COLO829 (cell line): ENCODE measurements around the gene TOMT.

Source experiments
- DNase-seq: peaks from one replicate; pipeline ENCODE4 v3.0.0; 2012; ENCODE audit warnings: low spot score

TOMT gene, protein sequence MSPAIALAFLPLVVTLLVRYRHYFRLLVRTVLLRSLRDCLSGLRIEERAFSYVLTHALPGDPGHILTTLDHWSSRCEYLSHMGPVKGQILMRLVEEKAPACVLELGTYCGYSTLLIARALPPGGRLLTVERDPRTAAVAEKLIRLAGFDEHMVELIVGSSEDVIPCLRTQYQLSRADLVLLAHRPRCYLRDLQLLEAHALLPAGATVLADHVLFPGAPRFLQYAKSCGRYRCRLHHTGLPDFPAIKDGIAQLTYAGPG

DNA sequence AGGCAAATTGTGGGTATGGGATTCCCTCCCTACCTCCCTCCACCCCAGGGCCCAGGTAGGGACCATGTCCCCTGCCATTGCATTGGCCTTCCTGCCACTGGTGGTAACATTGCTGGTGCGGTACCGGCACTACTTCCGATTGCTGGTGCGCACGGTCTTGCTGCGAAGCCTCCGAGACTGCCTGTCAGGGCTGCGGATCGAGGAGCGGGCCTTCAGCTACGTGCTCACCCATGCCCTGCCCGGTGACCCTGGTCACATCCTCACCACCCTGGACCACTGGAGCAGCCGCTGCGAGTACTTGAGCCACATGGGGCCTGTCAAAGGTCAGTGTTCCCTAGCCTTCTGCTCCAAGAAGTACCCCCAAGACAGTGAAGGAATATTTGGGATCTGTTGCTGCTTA lies at the start of gene TOMT:
TOMT (plus strand) TSS at position 37 of the 400 bp plus-strand sequence; CDS start at position 65, 28 bp downstream.
- DNase-seq, result no peak

- DNase-seq, result no peak
Measured at GRCh38 chr11:72058416-72059034, 47.2 kb upstream of the TOMT start.

DNA sequence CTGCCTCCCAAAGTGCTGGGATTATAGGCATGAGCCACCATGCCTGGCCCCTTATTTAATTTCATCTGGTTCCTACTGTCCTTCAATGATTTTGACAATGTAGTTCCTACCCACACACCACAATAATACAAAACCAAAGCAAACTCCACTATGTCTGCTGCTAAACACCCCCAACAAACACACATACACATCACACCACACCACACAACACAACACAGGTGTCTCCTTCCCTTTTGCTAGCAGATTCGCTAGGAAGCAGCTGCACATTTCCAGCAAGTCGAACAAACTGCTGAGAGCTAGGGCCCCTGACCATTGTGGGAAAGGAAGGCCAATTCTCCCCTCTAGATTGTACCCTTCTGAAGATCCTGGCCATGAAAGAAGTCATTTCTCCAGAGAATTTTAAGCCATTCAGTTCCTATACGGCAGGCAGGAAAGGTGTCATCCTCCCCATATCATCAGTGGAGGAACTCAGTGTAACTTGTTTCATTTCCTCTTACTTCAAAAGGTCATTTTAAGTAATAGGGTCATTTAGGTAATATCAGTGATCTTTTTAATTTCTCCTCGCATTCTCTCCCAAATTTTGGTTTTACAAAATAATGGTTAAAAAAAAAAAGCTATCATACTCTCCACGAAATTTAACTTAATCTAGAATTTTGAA lies 43.9 kb upstream of the TOMT start:
- no peak for DNase-seq

GRCh38 chr11:72066855-72067254 lies 38.9 kb upstream of the TOMT start:
- DNase-seq, result no peak

GRCh38 chr11:72067266-72067665 lies 38.5 kb upstream of the TOMT start:
- DNase-seq, result no peak

DNA sequence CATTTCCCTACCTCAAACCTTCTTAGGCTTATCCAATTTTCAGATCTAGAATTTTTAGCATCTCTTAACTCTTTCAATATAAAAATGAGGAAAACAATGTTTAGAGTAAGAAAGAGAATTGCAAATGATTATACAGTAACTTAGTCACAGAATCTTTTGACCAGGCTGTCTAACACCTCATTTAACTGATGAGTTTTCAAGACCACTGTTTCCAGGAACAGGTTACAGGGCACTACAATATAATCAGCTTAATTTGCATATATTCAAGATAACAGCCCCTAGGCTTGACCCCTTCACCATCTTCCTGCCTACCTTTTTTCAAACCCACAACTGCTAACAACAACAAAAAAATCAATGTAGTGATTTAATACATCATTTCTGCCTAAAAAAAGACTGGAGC lies 38.0 kb upstream of the TOMT start:
- DNase-seq, result no peak

DNA sequence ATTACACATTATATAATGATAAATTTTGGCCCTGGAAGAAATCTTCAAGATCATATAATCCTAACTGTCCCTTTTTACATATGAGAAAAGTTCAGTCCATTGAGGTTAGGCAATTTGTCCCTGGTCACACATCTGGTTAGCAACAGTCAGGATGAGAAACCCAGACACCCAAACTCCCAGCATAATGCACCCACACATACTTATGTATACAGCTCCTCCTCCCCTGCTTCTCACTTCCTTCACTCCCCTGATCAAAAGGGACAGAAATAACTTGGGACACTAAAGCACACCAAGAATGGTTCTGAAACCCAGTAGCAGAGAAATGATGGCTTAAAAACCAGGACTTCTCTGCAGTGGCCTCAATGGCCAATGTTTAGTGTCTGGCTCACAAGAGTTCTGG lies 36.5 kb upstream of the TOMT start:
- DNase-seq, result no peak

DNA sequence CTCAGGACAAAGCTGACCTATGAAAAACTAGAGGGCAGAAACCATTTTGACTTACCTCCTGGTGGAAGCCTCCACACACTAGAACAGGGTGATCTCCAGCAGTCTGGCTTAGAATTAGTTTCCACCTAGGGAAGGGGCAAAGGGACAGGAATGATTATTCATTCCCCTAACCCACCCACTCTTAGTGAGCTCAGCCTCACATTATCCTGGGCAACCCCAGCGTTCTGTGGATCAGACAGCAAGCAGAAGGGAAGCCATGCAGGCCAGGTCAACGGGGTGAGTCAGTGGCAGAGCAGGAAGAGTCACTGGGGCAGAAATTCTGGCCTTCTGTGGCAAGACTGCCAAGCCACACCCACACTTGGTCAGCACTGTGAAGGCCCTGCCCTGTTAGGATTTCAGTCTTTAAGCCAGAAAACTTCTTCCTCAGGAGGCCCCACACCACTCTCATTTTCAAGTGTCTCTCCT lies 35.9 kb upstream of the TOMT start:
- peak; percentile 56 for DNase-seq

- DNase-seq, result no peak
Measured at GRCh38 chr11:72070491-72070890, 35.2 kb upstream of the TOMT start.

GRCh38 chr11:72072348-72072747 lies 33.4 kb upstream of the TOMT start:
- DNase-seq, result peak; percentile 57

DNA sequence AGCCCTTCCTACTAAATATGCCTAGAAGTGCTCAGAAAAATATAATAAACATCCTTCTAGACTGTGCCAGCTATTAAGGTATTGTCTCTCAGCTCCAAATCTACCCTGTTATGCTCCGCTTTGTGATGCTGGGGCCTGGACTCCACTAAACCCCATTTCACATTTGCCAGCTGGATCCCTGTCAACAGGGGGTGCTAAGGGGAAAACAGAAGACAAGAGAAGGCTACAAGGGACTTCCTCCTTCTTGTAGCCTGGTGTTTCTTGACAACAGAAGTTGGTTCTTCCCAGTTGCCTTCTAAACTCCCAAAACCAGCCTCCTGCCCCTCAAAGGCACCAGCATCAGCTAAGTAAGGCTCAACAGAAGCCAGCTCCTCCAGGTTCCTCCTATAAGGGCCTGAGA lies 30.6 kb upstream of the TOMT start:
- no peak for DNase-seq

DNA sequence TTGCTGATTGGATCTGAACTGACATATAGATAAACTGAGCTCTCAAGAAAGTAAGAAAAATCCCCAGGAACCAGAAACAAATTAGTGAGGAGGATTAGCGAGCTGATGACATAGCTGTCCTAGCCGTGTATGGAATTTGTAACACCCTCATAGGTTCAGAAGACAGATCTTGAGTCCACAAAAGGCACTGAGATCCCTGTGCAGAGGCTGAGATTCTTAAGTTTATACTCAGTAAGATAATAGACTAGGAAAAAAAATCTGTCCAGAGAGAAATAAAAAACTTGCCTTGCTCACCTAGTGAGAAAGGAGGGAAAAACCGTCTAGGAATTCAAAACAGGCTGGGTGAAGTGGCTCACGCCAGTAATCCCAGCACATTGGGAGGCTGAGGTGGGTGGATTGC lies 30.0 kb upstream of the TOMT start:
- no peak for DNase-seq

- no peak for DNase-seq
Measured at GRCh38 chr11:72078477-72078876, 27.2 kb upstream of the TOMT start.

DNA sequence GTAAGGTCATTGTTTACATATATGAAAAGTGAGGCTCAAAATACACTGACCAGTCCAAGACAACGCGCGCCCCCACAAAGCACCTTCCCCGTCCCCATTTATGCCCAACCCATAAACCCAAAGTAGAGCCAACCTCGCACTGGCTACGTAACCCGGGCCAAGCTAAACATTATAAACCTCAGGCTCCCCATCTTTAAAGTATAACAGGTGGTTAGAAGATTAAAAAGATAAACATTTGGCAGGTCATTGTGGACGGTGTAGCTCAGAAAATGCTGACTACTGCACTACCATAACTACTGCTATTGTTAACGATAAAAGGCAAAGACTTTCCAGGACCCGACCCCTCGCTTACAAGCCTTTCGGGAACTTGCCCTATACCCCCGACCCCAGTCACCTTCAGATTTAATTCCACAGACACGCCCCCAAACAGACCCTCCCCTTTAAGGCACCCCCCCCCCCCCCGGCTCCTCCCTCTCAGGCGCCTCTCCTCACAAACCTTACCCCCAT lies 25.9 kb upstream of the TOMT start:
- DNase-seq, result no peak

GRCh38 chr11:72080326-72081183 lies 25.2 kb upstream of the TOMT start, which contains the start of the genes LRRC51 and NUMA1:
TSS of gene LRRC51 (plus strand) at chr11:72080850. CDS start at chr11:72089084, 8,234 bp downstream.
TSS of gene NUMA1 (minus strand) at chr11:72080542. CDS start at chr11:72035943, 44,599 bp downstream.
- peak; percentile 90 for DNase-seq

- no peak for DNase-seq
Measured at GRCh38 chr11:72081184-72081644, 24.5 kb upstream of the TOMT start.

DNA sequence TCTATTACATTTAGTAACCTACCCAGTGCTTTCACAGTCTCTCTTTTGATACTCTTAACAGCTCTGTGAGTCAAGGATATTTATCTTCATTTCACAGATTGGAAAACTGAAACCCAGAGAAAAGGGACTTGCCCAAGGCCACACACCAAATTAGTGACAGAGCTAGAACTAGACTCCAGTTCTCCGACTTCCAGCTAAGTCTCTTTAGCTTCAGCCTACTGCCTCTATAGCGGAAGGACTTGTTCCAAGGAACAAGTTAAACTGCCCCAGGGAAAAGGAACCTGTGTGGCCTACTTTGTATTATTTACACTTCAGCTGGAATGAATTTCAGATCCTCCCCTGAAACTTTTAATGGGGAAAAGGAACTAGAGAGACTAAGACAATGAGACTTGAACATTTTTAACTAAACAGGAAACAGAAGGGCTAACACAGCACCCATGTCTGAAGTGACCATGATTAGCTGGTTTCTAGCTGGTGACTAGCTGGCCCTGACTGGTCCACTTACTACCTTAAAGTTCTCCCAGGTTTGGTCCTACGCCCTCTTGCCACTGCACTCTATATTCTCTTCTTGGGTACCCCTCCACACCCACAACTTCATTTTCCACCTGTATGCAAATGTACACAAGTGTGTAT lies 23.8 kb upstream of the TOMT start:
- no peak for DNase-seq

DNA sequence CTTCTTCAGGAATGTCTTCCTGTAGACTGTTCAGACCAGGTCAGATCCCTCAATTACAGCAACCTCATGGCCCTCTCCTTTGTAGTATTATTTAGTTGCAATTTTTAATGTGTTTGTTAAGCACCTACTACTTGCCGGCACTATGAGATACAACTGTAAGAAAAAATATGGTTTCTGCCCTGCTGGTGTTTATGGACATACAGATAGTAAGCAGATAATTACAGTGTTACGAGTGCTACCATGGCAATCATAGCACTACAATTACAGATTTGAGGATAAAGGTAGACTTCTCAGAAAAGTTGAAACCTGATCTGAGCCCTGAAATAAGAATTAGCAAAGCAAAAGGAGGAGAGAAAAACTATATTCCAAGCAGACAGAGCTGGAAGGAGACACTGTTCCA lies 22.3 kb upstream of the TOMT start:
- no peak for DNase-seq

DNA sequence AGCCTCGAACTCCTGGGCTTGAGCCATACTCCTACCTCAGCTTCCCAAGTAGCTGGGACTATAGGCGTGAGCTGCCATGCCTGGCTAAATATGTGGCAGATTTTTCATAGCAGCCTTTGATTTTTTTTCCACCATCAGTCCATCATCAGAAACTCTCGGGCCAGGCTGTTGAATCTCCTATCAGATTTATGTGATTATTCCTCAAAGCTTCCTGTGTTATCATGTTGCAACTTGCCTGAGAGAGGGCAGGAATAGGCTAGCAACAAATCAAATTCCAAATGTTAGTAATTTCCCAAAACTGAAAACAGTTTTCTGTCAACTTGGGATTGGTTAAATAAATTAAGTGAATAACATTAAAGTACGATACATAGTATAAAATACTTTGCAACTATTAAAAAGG lies 21.6 kb upstream of the TOMT start:
- no peak for DNase-seq

DNA sequence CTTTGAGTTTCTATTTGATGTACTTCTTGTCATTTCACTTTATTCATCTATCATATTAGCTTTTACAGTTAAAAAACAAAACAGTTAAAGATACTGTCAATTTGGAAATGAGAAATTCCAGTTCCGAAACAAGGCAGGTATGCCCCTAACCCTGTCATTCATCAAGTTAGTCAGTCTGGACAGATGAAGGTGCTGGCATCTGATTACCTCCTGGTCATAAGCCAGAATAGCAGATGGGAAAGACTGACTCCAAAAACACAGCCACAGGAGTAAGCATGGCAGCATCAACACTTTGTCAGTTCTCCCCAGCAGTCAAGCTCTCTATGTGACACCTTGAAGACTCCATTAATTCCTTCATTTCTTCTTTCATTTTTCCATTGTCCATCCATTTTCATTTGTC lies 20.8 kb upstream of the TOMT start:
- DNase-seq, result no peak

DNA sequence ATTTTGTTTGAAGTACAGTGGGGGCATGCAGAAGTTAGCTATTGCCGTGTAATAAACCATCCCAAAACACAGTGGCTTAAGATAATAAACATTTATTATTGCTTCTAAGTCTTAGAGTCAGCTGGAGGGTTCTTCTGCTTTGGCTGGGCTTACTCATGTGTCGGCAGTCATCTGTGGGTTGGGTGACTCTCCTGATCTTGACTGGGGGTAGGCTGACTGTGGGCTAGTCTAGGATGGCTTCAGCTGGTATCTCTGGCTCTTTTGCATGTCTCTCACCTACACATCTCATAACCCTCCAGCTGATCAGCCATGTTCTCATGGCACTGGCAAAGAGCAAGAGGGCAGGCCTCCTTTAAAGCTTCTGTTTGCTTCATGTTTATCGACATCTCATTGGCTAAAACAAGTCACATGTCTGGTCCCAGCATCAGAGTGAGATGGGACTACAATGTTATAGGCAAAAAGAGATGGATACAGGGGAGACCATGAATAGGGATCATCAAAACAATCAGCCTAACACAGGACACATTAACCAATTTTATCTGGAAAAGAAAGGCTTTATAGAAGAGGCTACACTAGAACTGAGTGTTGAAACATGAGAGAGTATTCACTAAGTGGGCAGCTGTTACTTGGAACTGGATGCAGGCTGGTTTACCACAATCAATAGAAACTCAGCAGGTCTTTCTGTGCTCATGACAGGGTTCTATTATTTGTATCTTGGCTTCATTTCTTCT lies 19.9 kb upstream of the TOMT start:
- no peak for DNase-seq
